Measurements from ENCODE around the gene MEG3.

DNA sequence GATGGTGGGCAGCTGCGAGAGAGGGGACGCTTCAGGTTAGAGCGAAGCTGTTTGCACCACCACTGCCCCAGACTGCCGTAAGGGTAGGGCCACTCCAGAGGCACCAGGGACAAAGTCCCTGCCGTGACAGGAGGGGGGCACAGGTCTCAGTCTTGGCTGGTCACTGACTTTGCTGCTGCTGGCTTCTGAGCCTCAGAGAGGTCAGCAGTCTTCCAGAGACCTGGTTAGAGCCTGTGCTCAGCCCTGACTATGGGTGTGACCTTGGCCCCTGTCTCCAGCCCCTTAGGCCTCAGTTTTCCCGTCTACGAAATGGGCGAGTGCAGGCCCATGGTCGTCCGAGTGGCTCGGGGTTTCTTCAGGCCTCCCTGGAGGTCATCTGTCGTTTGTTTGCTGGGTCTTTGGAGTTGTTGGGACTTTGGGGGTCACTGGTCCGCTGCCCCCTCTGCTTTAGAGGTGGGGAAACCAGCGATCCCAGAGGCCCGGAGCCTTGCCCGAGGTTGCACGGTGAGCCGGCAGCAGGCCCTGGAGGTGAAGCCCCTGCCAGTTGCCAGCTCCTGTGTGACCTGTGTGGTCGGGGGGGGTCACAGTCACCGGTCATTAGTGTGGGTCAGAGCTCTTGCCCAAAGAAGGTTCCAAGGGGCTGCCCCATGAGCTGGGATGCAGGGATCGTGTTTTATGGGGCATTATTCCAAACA lies 15.3 kb downstream of the MEG3 start:
- no peak for TF ChIP-seq GATA2 (IDR thresholded peaks at IDR 0.05; ENCODE audit: low read depth, low read length)
- TF ChIP-seq GATA3 (IDR thresholded peaks at IDR 0.05; ENCODE audit: low read depth, low read length) = no peak
